PC-9 (cell line): ENCODE results near the gene C2CD2. TPM values are rescaled to one million over a fixed set of nuclear protein-coding genes. Genes with fewer than 3 reads are reported as not detected.

Experiments used
- BruUV-seq: library from RNA; stranded (reverse); fragments of 400-500 nt; replicated peaks from 2 replicates; lab custom pipeline; 2021; lab: Mats Ljungman, UMichigan
- CTCF ChIA-PET: fragments of 300-600 bp; sonication (Branson Sonifier 250); formaldehyde crosslinking; loops from one replicate; lab custom pipeline; 2022; ENCODE audit warnings: antibody characterized with exemption; lab: Charles Lee
- POLR2A ChIA-PET: fragments of 300-600 bp; sonication (Branson Sonifier 250); formaldehyde crosslinking; loops from one replicate; lab custom pipeline; 2022; ENCODE audit warnings: antibody characterized with exemption; ENCODE audit not compliant: unreplicated experiment; lab: Charles Lee
- DNase-seq, 2 experiments: peaks; one replicate each; pipeline versions ENCODE4 v3.0.0 to v3.0.0-alpha.2; 2015 to 2022; ENCODE audit warnings: mixed read lengths in 1 of 2
- H2AFZ ChIP-seq: fragments of 200-600 bp; sonication (generic); 2 replicates; pipeline ENCODE4 v1.8.1; 2017; ENCODE audit warnings: antibody characterized with exemption
- H3F3A ChIP-seq: fragments of 200-600 bp; sonication (generic); 2 replicates; pipeline ENCODE4 v1.8.1; 2017; ENCODE audit warnings: antibody characterized with exemption, mild to moderate bottlenecking, low read depth; ENCODE audit not compliant: insufficient read depth
- H3K27ac ChIP-seq: fragments of 200-600 bp; sonication (generic); 2 replicates; pipeline ENCODE4 v1.6.1; 2016; ENCODE audit warnings: mixed run types
- H3K27me3 ChIP-seq: fragments of 200-600 bp; sonication (generic); 2 replicates; pipeline ENCODE4 v1.6.1; 2016; ENCODE audit warnings: low read depth, mixed run types; ENCODE audit not compliant: insufficient read depth
- H3K36me3 ChIP-seq: fragments of 200-600 bp; sonication (generic); 2 replicates; pipeline ENCODE4 v1.6.1; 2016; ENCODE audit warnings: low read depth, mixed run types
- H3K4me1 ChIP-seq: fragments of 200-600 bp; sonication (generic); replicated peaks from 2 replicates; pipeline ENCODE4 v1.6.1; 2016; ENCODE audit warnings: mixed run types; ENCODE audit not compliant: insufficient read depth
- H3K4me2 ChIP-seq: fragments of 200-600 bp; sonication (generic); 2 replicates; pipeline ENCODE4 v1.6.1; 2017; ENCODE audit warnings: mixed run types
- H3K4me3 ChIP-seq: fragments of 200-600 bp; sonication (generic); 2 replicates; pipeline ENCODE4 v1.6.1; 2016; ENCODE audit warnings: mixed run types
- H3K79me2 ChIP-seq: fragments of 200-600 bp; sonication (generic); 2 replicates; pipeline ENCODE4 v1.6.1; 2017; ENCODE audit warnings: low read depth, mixed run types
- H3K9me2 ChIP-seq: fragments of 200-600 bp; sonication (generic); 2 replicates; pipeline ENCODE4 v1.8.1; 2017; ENCODE audit warnings: mild to moderate bottlenecking; ENCODE audit not compliant: insufficient read depth
- H3K9me3 ChIP-seq: fragments of 200-600 bp; sonication (generic); 2 replicates; pipeline ENCODE4 v1.8.1; 2016; ENCODE audit warnings: low read depth; ENCODE audit not compliant: insufficient read depth
- H4K20me1 ChIP-seq: fragments of 200-600 bp; sonication (generic); 2 replicates; pipeline ENCODE4 v1.8.1; 2017; ENCODE audit not compliant: insufficient read depth
- CTCF ChIP-seq: fragments of 200-600 bp; sonication (generic); conservative IDR thresholded peaks from 2 replicates; pipeline ENCODE4 v1.6.1; 2017; ENCODE audit warnings: mixed run types, antibody characterized with exemption, mild to moderate bottlenecking, moderate library complexity
- EZH2 ChIP-seq: fragments of 200-600 bp; sonication (generic); IDR thresholded peaks from 2 replicates; pipeline ENCODE4 v1.8.0; 2017; ENCODE audit warnings: antibody characterized with exemption, low read depth
- intact Hi-C: fragments of 100-400 bp; cut with micrococcal nuclease; formaldehyde crosslinking; loops from one replicate; pipeline ENCODE4 v1.10.0; 2022; ENCODE audit not compliant: unreplicated experiment
- total RNA-seq: library from RNA; stranded (reverse); gene quantifications from 2 replicates; pipeline ENCODE4 v1.2.3, GENCODE V29; 2021

The C2CD2 gene
- total RNA-seq, 1 experiment from 2014 or later, result 26.8 TPM

GRCh38 chr21:41965461-41966013 is 11.7 kb upstream of the C2CD2 start:
- intact Hi-C loops, result no loop called here
- Histone ChIP-seq H3K36me3 (no peaks in the 10 kb centered on the region), H3K27me3 (no peaks in the 10 kb centered on the region), H3K4me2 (no peak overlapping the region), H2AFZ (no peak overlapping the region), H3K9me3 (no peaks in the 10 kb centered on the region), H3K4me3 (no peak overlapping the region), H3K79me2 (no peaks in the 10 kb centered on the region), H4K20me1 (no peaks in the 10 kb centered on the region), H3K4me1 (peaks cover 7% of the 10 kb centered on the region; the same call in 1 of the 2 replicates), H3F3A (no peaks in the 10 kb centered on the region), H3K9me2 (no peaks in the 10 kb centered on the region), H3K27ac (no peak overlapping the region)
- TF ChIP-seq CTCF, result no peak
- TF ChIP-seq EZH2, result no peak
- DNase-seq, result no peak
- CTCF ChIA-PET, result no interaction called here
- no TSS peak for BruUV-seq
- POLR2A ChIA-PET, result no interaction called here

- CTCF ChIA-PET, result no interaction called here
- Histone ChIP-seq H4K20me1 (no peaks in the 10 kb centered on the region), H3F3A (no peaks in the 10 kb centered on the region), H3K36me3 (no peaks in the 10 kb centered on the region), H3K4me1 (peaks cover 7% of the 10 kb centered on the region; the same call in 1 of the 2 replicates), H3K79me2 (no peaks in the 10 kb centered on the region), H2AFZ (no peak overlapping the region), H3K4me3 (no peak overlapping the region), H3K27ac (no peak overlapping the region), H3K27me3 (no peaks in the 10 kb centered on the region), H3K9me2 (no peaks in the 10 kb centered on the region), H3K9me3 (no peaks in the 10 kb centered on the region), H3K4me2 (no peak overlapping the region)
- intact Hi-C loops, result no loop called here
- no peak for DNase-seq
- POLR2A ChIA-PET, result no interaction called here
- TF ChIP-seq CTCF, result no peak
- TF ChIP-seq EZH2, result no peak
- no TSS peak for BruUV-seq
Observed at GRCh38 chr21:41965045-41965444, 11.2 kb upstream of the C2CD2 start.

- TF ChIP-seq EZH2 (no peak), CTCF (no peak)
- no peak overlapping the region for H3K4me3 ChIP-seq
- peaks cover 14% of the 10 kb centered on the region for H3K4me1 ChIP-seq
- no peaks in the 10 kb centered on the region for H3K27me3 ChIP-seq
- no peak overlapping the region for H2AFZ ChIP-seq
- H4K20me1 ChIP-seq, result no peaks in the 10 kb centered on the region
- ChIA-PET POLR2A (no interaction called here), CTCF (no interaction called here)
- no peaks in the 10 kb centered on the region for H3K9me2 ChIP-seq
- no peaks in the 10 kb centered on the region for H3K36me3 ChIP-seq
- no peak overlapping the region for H3K27ac ChIP-seq
- intact Hi-C loops, result no loop called here
- H3K79me2 ChIP-seq, result no peaks in the 10 kb centered on the region
- BruUV-seq, result no TSS peak
- H3K9me3 ChIP-seq, result no peaks in the 10 kb centered on the region
- no peak overlapping the region for H3K4me2 ChIP-seq
- H3F3A ChIP-seq, result no peaks in the 10 kb centered on the region; the same call in 1 of the 2 replicates
- DNase-seq, result no peak
Observed at GRCh38 chr21:41964171-41964570, 10.4 kb upstream of the C2CD2 start.
